ENCODE data around the gene ZNF518A. TPM values are rescaled to one million over a fixed set of nuclear protein-coding genes. Genes with fewer than 3 reads are reported as not detected.

Gene ZNF518A
- total and polyA plus RNA-seq, 2 of the 13 experiments (the other 11 are each of a cell fraction or from before 2014, with no cell fraction given), result 21.7 to 37.1 TPM

DNA sequence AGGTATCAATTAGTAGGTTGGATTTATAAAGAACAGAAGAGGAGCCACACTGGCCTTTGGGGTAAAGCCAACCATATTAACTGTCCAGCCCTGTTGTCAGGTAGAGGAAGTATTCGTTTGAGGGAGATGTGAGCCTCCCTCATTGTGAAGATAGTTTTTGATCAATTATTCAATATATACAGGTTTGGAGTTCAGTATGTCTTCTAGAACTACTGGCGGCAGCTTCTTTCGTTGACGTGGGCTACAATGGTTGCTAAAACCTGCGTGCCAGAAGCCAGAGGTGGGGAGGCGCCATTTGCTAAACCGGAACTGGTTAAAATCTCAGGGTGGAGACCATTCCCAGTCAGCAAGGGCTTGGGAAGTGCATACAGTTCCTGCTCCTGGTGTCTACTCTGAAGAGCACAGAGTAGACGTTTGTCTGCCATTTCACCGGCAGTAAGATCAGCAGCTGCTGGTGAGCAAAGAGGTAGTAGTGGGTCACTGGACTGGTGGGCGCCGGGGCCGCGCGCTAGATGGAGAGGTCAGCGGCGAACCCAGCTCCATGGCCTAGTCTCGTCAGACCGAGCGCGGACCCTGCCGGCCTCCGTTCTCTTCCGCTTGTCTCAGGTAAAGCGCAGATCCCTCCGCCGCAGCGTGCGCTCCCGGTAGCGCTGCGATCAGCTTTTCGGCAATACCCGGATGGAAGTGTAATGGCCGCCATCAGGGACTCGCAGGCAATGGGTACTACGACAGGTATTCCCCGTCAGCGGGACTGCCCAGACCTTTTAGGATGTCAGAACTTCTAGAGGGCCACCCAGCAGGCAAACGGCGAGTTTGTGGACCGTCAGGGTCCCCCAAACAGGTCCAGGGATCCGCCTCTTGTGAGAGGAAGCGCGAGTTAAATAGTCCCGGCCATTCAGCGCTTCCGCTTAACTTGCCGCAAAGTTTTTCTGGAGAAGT lies at the start of gene ZNF518A (continued):
- TF ChIP-seq, protein P1, sequence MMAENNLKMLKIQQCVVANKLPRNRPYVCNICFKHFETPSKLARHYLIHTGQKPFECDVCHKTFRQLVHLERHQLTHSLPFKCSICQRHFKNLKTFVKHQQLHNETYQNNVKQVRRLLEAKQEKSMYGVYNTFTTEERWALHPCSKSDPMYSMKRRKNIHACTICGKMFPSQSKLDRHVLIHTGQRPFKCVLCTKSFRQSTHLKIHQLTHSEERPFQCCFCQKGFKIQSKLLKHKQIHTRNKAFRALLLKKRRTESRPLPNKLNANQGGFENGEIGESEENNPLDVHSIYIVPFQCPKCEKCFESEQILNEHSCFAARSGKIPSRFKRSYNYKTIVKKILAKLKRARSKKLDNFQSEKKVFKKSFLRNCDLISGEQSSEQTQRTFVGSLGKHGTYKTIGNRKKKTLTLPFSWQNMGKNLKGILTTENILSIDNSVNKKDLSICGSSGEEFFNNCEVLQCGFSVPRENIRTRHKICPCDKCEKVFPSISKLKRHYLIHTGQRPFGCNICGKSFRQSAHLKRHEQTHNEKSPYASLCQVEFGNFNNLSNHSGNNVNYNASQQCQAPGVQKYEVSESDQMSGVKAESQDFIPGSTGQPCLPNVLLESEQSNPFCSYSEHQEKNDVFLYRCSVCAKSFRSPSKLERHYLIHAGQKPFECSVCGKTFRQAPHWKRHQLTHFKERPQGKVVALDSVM (CRISPR knock-in tag; IDR thresholded peaks at IDR 0.05), result peak; percentile 77
- TF ChIP-seq, protein P2, sequence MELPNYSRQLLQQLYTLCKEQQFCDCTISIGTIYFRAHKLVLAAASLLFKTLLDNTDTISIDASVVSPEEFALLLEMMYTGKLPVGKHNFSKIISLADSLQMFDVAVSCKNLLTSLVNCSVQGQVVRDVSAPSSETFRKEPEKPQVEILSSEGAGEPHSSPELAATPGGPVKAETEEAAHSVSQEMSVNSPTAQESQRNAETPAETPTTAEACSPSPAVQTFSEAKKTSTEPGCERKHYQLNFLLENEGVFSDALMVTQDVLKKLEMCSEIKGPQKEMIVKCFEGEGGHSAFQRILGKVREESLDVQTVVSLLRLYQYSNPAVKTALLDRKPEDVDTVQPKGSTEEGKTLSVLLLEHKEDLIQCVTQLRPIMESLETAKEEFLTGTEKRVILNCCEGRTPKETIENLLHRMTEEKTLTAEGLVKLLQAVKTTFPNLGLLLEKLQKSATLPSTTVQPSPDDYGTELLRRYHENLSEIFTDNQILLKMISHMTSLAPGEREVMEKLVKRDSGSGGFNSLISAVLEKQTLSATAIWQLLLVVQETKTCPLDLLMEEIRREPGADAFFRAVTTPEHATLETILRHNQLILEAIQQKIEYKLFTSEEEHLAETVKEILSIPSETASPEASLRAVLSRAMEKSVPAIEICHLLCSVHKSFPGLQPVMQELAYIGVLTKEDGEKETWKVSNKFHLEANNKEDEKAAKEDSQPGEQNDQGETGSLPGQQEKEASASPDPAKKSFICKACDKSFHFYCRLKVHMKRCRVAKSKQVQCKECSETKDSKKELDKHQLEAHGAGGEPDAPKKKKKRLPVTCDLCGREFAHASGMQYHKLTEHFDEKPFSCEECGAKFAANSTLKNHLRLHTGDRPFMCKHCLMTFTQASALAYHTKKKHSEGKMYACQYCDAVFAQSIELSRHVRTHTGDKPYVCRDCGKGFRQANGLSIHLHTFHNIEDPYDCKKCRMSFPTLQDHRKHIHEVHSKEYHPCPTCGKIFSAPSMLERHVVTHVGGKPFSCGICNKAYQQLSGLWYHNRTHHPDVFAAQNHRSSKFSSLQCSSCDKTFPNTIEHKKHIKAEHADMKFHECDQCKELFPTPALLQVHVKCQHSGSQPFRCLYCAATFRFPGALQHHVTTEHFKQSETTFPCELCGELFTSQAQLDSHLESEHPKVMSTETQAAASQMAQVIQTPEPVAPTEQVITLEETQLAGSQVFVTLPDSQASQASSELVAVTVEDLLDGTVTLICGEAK (IDR thresholded peaks at IDR 0.05), result no peak
- TF ChIP-seq, protein P2 (CRISPR knock-in tag; IDR thresholded peaks at IDR 0.05), result peak; percentile 77
- TF ChIP-seq, protein P3, sequence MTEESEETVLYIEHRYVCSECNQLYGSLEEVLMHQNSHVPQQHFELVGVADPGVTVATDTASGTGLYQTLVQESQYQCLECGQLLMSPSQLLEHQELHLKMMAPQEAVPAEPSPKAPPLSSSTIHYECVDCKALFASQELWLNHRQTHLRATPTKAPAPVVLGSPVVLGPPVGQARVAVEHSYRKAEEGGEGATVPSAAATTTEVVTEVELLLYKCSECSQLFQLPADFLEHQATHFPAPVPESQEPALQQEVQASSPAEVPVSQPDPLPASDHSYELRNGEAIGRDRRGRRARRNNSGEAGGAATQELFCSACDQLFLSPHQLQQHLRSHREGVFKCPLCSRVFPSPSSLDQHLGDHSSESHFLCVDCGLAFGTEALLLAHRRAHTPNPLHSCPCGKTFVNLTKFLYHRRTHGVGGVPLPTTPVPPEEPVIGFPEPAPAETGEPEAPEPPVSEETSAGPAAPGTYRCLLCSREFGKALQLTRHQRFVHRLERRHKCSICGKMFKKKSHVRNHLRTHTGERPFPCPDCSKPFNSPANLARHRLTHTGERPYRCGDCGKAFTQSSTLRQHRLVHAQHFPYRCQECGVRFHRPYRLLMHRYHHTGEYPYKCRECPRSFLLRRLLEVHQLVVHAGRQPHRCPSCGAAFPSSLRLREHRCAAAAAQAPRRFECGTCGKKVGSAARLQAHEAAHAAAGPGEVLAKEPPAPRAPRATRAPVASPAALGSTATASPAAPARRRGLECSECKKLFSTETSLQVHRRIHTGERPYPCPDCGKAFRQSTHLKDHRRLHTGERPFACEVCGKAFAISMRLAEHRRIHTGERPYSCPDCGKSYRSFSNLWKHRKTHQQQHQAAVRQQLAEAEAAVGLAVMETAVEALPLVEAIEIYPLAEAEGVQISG (CRISPR knock-in tag; IDR thresholded peaks at IDR 0.05), result peak; percentile 89
- TF ChIP-seq ZNF564 (CRISPR knock-in tag; IDR thresholded peaks at IDR 0.05), result peak; percentile 30; the same call in 1 of the 2 replicates
- TF ChIP-seq, protein P4, sequence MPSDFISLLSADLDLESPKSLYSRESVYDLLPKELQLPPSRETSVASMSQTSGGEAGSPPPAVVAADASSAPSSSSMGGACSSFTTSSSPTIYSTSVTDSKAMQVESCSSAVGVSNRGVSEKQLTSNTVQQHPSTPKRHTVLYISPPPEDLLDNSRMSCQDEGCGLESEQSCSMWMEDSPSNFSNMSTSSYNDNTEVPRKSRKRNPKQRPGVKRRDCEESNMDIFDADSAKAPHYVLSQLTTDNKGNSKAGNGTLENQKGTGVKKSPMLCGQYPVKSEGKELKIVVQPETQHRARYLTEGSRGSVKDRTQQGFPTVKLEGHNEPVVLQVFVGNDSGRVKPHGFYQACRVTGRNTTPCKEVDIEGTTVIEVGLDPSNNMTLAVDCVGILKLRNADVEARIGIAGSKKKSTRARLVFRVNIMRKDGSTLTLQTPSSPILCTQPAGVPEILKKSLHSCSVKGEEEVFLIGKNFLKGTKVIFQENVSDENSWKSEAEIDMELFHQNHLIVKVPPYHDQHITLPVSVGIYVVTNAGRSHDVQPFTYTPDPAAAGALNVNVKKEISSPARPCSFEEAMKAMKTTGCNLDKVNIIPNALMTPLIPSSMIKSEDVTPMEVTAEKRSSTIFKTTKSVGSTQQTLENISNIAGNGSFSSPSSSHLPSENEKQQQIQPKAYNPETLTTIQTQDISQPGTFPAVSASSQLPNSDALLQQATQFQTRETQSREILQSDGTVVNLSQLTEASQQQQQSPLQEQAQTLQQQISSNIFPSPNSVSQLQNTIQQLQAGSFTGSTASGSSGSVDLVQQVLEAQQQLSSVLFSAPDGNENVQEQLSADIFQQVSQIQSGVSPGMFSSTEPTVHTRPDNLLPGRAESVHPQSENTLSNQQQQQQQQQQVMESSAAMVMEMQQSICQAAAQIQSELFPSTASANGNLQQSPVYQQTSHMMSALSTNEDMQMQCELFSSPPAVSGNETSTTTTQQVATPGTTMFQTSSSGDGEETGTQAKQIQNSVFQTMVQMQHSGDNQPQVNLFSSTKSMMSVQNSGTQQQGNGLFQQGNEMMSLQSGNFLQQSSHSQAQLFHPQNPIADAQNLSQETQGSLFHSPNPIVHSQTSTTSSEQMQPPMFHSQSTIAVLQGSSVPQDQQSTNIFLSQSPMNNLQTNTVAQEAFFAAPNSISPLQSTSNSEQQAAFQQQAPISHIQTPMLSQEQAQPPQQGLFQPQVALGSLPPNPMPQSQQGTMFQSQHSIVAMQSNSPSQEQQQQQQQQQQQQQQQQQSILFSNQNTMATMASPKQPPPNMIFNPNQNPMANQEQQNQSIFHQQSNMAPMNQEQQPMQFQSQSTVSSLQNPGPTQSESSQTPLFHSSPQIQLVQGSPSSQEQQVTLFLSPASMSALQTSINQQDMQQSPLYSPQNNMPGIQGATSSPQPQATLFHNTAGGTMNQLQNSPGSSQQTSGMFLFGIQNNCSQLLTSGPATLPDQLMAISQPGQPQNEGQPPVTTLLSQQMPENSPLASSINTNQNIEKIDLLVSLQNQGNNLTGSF (CRISPR knock-in tag; IDR thresholded peaks at IDR 0.05), result 0 out of 2 replicates have a peak, but pooled peaks have one; percentile 16
- TF ChIP-seq ZNF615 (CRISPR knock-in tag; IDR thresholded peaks at IDR 0.05; ENCODE audit: borderline replicate concordance), result peak; percentile 89
